AG20443 (cell line): ENCODE data around the gene ZNF764.
"Not testable (repeated sequence)": the region's sequence is repeated elsewhere in the genome, so short reads cannot be mapped to it uniquely, and the experiment has no call there.

Experiments used
- DNase-seq: peaks from one replicate; pipeline ENCODE4 v3.0.0; 2012; ENCODE audit warnings: low spot score, mixed read lengths

Gene ZNF764

GRCh38 chr16:30557957-30558788 lies at the start of gene ZNF764:
Gene ZNF764 (minus strand): TSS chr16:30558374. CDS start chr16:30558182, 192 bp downstream.
- DNase-seq: peak; percentile 98

- DNase-seq: no peak
These were observed 47.8 kb upstream of the ZNF764 start for GRCh38 chr16:30606004-30606403.

- no peak for DNase-seq
These were observed 47.0 kb upstream of the ZNF764 start for GRCh38 chr16:30605158-30605557.

GRCh38 chr16:30604316-30604947 lies 46.3 kb upstream of the ZNF764 start:
- DNase-seq: no peak

- DNase-seq: no peak
These were observed 45.8 kb upstream of the ZNF764 start for GRCh38 chr16:30603945-30604315.

- DNase-seq: peak; percentile 35
These were observed 44.6 kb upstream of the ZNF764 start for GRCh38 chr16:30602616-30603277.

- DNase-seq: no peak
These were observed 43.8 kb upstream of the ZNF764 start for GRCh38 chr16:30601966-30602365.

GRCh38 chr16:30600929-30601328 lies 42.8 kb upstream of the ZNF764 start:
- no peak for DNase-seq

GRCh38 chr16:30600215-30600614 lies 42.0 kb upstream of the ZNF764 start:
- DNase-seq: no peak

GRCh38 chr16:30592871-30593270 lies 34.7 kb upstream of the ZNF764 start:
- DNase-seq: no peak

- not testable (repeated sequence) for DNase-seq
These were observed 32.7 kb upstream of the ZNF764 start for GRCh38 chr16:30590869-30591268.

- not testable (repeated sequence) for DNase-seq
These were observed 31.4 kb upstream of the ZNF764 start for GRCh38 chr16:30589582-30589981.

GRCh38 chr16:30588651-30589050 lies 30.5 kb upstream of the ZNF764 start:
- DNase-seq: no peak

GRCh38 chr16:30585400-30586191 lies 27.4 kb upstream of the ZNF764 start, which contains the start of gene ZNF785:
Gene ZNF785 (minus strand): TSS chr16:30585697. CDS start chr16:30585611, 86 bp downstream.
- DNase-seq: peak; percentile 98

- peak; percentile 25 for DNase-seq
These were observed 26.8 kb upstream of the ZNF764 start for GRCh38 chr16:30585022-30585399.

- DNase-seq: no peak
These were observed 24.6 kb upstream of the ZNF764 start for GRCh38 chr16:30582611-30583340.

- DNase-seq: no peak
These were observed 23.3 kb upstream of the ZNF764 start for GRCh38 chr16:30581457-30581856.

- DNase-seq: no peak
These were observed 16.5 kb upstream of the ZNF764 start for GRCh38 chr16:30574678-30575077.

GRCh38 chr16:30571445-30572322 lies 13.5 kb upstream of the ZNF764 start, which contains the start of gene ZNF688:
Gene ZNF688 (minus strand): TSS chr16:30571714. CDS start chr16:30571629, 85 bp downstream.
- DNase-seq: peak; percentile 96
